Forelimb muscle (tissue), 1 donor: ENCODE measurements around the gene MFSD1. TPM values are rescaled to one million over a fixed set of nuclear protein-coding genes. Genes with fewer than 3 reads are reported as not detected.

Source experiments
- polyA plus RNA-seq: library from polyadenylated mRNA; unstranded; fragments of 120-200 nt; gene quantifications from one replicate; pipeline ENCODE4 v1.2.1, GENCODE V29; 2013; ENCODE audit not compliant: insufficient read length

The MFSD1 gene
- polyA plus RNA-seq, 1 donor = 25.1 TPM

Other genes starting within 250 kb of the MFSD1 start
- gene MLF1, start 230.9 kb upstream of the MFSD1 start, polyA plus RNA-seq = 88.4 TPM
- gene GFM1, start 157.5 kb upstream of the MFSD1 start, polyA plus RNA-seq = 36.5 TPM
- gene LXN, start 129.4 kb upstream of the MFSD1 start, polyA plus RNA-seq = 17.1 TPM
- 2.6 TPM for gene RARRES1, start 69.6 kb upstream of the MFSD1 start, polyA plus RNA-seq